Large intestine (tissue), 3 donors: ENCODE data around the gene MSX1. TPM values are rescaled to one million over a fixed set of nuclear protein-coding genes. Genes with fewer than 3 reads are reported as not detected.

ENCODE experiments used
- DNase-seq, 2 donors: peaks; one replicate each; pipeline versions ENCODE4 v3.0.0 to v3.0.0-alpha.2; 2013
- H3K27ac ChIP-seq: one replicate; pipeline ENCODE4 v1.5.1; 2013; ENCODE audit warnings: low read length
- H3K27me3 ChIP-seq: 2 replicates; pipeline ENCODE4 v1.6.1; 2013; ENCODE audit warnings: low read length; ENCODE audit not compliant: control insufficient read depth, insufficient read depth
- H3K36me3 ChIP-seq: 2 replicates; pipeline ENCODE4 v1.6.1; 2013; ENCODE audit warnings: low read length; ENCODE audit not compliant: control insufficient read depth, insufficient read depth
- H3K4me1 ChIP-seq: one replicate; pipeline ENCODE4 v1.6.1; 2013; ENCODE audit warnings: low read length; ENCODE audit not compliant: control insufficient read depth, insufficient read depth
- H3K4me3 ChIP-seq: one replicate; pipeline ENCODE4 v1.5.1; 2013; ENCODE audit warnings: low read length
- H3K9me3 ChIP-seq: one replicate; pipeline ENCODE4 v1.6.1; 2013; ENCODE audit warnings: mild to moderate bottlenecking, low read depth, low read length, moderate library complexity; ENCODE audit not compliant: control insufficient read depth
- WGBS: methylation state at CpG from one replicate; pipeline ENCODE4 v1.1.5; 2013; ENCODE audit warnings: low lambda C conversion rate; ENCODE audit not compliant: insufficient coverage; 5-methylcytosine and 5-hydroxymethylcytosine counted together
- polyA plus RNA-seq: library from polyadenylated mRNA; unstranded; fragments of 120-200 nt; gene quantifications from one replicate; pipeline ENCODE4 v1.2.1, GENCODE V29; 2013

The MSX1 gene
- polyA plus RNA-seq, 1 donor = 2.8 TPM

DNA sequence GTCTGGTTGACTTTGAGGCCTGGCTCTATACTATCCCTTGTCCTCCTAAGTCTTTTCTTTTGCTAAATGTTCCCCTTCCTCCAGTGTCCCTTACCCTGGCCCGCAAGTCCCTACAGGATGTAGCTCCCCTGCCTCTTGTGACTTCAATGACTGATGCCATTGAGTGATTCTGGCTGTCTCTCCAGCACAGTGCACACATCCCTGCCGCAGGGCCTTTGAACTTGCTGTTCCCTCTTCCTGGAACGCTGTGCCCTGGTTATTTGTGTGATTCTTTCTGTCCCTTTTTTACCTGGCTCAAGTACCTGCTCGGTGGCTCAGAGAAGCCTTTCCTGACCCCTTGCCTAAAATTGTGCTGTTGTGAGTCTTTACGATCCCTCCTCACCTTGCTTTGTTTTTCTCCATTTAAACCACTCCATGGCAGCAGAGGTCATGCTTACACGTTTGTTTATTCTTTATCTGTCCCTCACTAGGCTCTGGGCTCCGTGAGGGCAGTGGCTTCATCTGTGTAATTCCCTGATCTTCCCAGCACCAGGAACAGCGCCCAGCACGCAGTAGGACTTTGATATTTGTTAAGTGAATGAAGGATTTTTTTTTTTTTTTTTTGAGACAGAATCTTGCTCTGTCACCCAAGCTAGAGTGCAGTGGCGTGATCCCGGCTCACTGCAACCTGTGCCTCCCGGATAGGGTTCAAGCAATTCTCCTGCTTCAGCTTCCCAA, 17.6 kb downstream of the MSX1 start:
- H3K9me3 ChIP-seq = no peaks in the 10 kb centered on the region
- H3K36me3 ChIP-seq = no peaks in the 10 kb centered on the region
- no peak overlapping the region for H3K27ac ChIP-seq
- no peaks in the 10 kb centered on the region for H3K4me1 ChIP-seq
- H3K27me3 ChIP-seq = peaks cover 62% of the 10 kb centered on the region
- no peak for DNase-seq
- no CpG with 5 or more reads among the region's 12 CpGs for WGBS
- H3K4me3 ChIP-seq = no peak overlapping the region

DNA sequence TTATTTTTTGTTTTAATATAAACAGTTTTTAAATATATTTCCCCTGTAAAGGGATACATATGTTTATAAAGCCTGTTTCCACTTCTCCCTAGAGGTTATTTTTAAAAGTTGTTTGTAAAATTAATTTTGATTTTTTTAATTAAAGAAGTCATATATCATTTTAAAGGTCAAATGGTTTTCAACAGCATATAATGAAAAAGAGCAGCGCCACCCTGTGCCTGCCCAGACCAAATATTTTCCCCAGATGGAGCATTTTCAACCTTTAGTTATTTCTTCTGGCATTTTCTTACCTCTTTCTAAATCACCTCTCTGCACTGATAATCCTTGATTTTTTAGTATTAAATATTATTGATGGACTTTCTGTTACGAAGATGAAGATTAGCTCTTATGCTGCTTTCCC, 21.0 kb downstream of the MSX1 start:
- Histone ChIP-seq H3K36me3 (no peaks in the 10 kb centered on the region), H3K4me1 (no peaks in the 10 kb centered on the region), H3K9me3 (no peaks in the 10 kb centered on the region), H3K4me3 (no peak overlapping the region), H3K27ac (no peak overlapping the region), H3K27me3 (peaks cover 46% of the 10 kb centered on the region)
- no peak for DNase-seq
- no CpG with 5 or more reads among the region's 2 CpGs for WGBS

GRCh38 chr4:4881432-4881831, 22.0 kb downstream of the MSX1 start:
- WGBS = 40% methylated on average over 1 of the region's 2 CpGs

GRCh38 chr4:4884611-4885010, 25.1 kb downstream of the MSX1 start:
- WGBS = no CpG with 5 or more reads among the region's 4 CpGs
- peaks cover 33% of the 10 kb centered on the region for H3K27me3 ChIP-seq

More at GRCh38 chr4:4881432-4881831, 22.0 kb downstream of the MSX1 start:
- Histone ChIP-seq H3K36me3 (no peaks in the 10 kb centered on the region), H3K4me1 (no peaks in the 10 kb centered on the region), H3K4me3 (no peak overlapping the region), H3K27me3 (peaks cover 38% of the 10 kb centered on the region), H3K27ac (no peak overlapping the region), H3K9me3 (no peaks in the 10 kb centered on the region)
- no peak for DNase-seq

GRCh38 chr4:4887426-4887825, 28.0 kb downstream of the MSX1 start:
- Histone ChIP-seq H3K4me3 (no peak overlapping the region), H3K4me1 (no peaks in the 10 kb centered on the region), H3K27me3 (peaks cover 41% of the 10 kb centered on the region), H3K36me3 (no peaks in the 10 kb centered on the region), H3K9me3 (no peaks in the 10 kb centered on the region), H3K27ac (no peak overlapping the region)
- no CpG with 5 or more reads among the region's 5 CpGs for WGBS
- DNase-seq = no peak

More at GRCh38 chr4:4884611-4885010, 25.1 kb downstream of the MSX1 start:
- Histone ChIP-seq H3K4me1 (no peaks in the 10 kb centered on the region), H3K36me3 (no peaks in the 10 kb centered on the region), H3K4me3 (no peak overlapping the region), H3K9me3 (no peaks in the 10 kb centered on the region), H3K27ac (no peak overlapping the region)
- no peak for DNase-seq

DNA sequence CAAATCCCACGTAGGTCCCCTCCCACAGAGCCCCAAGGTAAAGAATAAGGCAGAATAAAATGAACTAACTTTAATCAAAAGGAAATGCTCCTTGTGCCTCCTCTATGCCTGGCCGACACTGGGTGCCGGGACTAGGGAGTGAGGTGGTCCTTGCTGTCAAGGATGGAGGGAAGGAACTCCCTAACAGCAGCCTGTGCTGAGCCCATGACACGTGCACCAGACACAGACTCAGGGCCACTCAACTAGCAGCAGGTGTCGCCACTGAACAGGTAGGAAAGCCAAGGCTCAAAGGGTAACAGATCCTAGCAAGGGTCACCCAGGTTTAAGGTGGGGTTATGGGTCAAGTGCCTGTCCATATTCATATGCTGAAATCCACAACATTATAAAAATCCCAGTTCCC, 29.2 kb downstream of the MSX1 start:
- WGBS = 60% methylated on average over 1 of the region's 5 CpGs
- no peak overlapping the region for H3K4me3 ChIP-seq
- no peak for DNase-seq
- H3K27ac ChIP-seq = no peak overlapping the region
- H3K27me3 ChIP-seq = peaks cover 32% of the 10 kb centered on the region
- no peaks in the 10 kb centered on the region for H3K36me3 ChIP-seq
- no peaks in the 10 kb centered on the region for H3K4me1 ChIP-seq
- no peaks in the 10 kb centered on the region for H3K9me3 ChIP-seq

GRCh38 chr4:4889781-4890180, 30.3 kb downstream of the MSX1 start:
- DNase-seq = no peak
- Histone ChIP-seq H3K36me3 (no peaks in the 10 kb centered on the region), H3K27ac (no peak overlapping the region), H3K9me3 (no peaks in the 10 kb centered on the region), H3K4me1 (no peaks in the 10 kb centered on the region), H3K4me3 (no peak overlapping the region), H3K27me3 (peaks cover 28% of the 10 kb centered on the region)
- whole genome bisulfite sequencing = no CpG with 5 or more reads among the region's 9 CpGs

DNA sequence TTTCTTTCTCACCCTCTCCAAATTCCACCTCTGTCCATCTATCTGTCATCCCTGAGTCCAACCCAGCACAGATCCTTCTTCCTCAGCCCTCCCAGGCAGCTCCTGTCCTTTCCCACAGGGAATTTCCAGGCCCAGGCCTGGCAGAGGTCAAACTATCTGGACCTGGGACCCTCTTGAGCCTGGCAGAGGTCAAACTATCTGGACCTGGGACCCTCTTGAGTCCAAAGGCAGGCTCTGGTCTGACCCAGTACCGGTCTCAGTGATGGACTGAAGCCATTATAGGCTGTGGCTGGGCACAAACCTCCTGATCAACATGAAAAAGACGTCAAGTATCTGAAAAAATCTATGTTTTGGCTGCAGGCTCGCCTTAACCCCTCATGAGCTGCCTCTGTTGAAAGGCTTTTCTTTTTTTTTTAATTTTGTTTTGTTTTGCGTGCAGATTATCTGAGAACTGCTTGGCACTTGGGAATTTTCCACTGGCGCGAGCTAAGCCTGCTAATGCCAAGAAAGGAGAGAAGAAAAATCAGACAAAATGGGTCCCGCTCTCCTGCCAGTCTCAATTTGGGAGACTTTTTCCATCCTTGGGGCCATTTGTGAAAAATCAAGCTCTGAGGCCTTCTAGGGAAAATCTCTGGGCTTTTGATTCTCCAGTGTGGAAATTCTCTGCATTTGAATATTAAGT, 31.2 kb downstream of the MSX1 start:
- Histone ChIP-seq H3K4me3 (no peak overlapping the region), H3K27ac (no peak overlapping the region), H3K4me1 (no peaks in the 10 kb centered on the region), H3K9me3 (no peaks in the 10 kb centered on the region), H3K36me3 (no peaks in the 10 kb centered on the region), H3K27me3 (peaks cover 28% of the 10 kb centered on the region)
- DNase-seq = no peak
- 80% methylated on average over 1 of the region's 7 CpGs for WGBS

GRCh38 chr4:4893721-4894120, 34.3 kb downstream of the MSX1 start:
- no peak overlapping the region for H3K4me3 ChIP-seq
- no peak for DNase-seq
- no peaks in the 10 kb centered on the region for H3K4me1 ChIP-seq
- H3K9me3 ChIP-seq = no peaks in the 10 kb centered on the region
- H3K36me3 ChIP-seq = no peaks in the 10 kb centered on the region
- H3K27ac ChIP-seq = no peak overlapping the region
- 80% methylated on average over 1 of the region's 4 CpGs for WGBS
- H3K27me3 ChIP-seq = peaks cover 16% of the 10 kb centered on the region

GRCh38 chr4:4899202-4899925, 39.9 kb downstream of the MSX1 start:
- peaks cover 13% of the 10 kb centered on the region for H3K27me3 ChIP-seq
- DNase-seq = no peak
- no peaks in the 10 kb centered on the region for H3K4me1 ChIP-seq
- H3K36me3 ChIP-seq = no peaks in the 10 kb centered on the region
- H3K9me3 ChIP-seq = no peaks in the 10 kb centered on the region
- no peak overlapping the region for H3K27ac ChIP-seq
- no CpG with 5 or more reads among the region's 5 CpGs for WGBS
- H3K4me3 ChIP-seq = no peak overlapping the region
